GM19023 (cell line): ENCODE results near the gene TAL1.

Experiments
- ATAC-seq: cut with Tn5 transposase; IDR thresholded peaks from one replicate; pipeline ENCODE4 v1.9.1; 2021; ENCODE audit warnings: mild to moderate bottlenecking, moderate library complexity; ENCODE audit not compliant: unreplicated experiment

TAL1 gene

GRCh38 chr1:47229886-47230691, 1.9 kb downstream of the TAL1 start:
- ATAC-seq: no peak

GRCh38 chr1:47229031-47229885, 2.8 kb downstream of the TAL1 start:
- ATAC-seq: no peak

DNA sequence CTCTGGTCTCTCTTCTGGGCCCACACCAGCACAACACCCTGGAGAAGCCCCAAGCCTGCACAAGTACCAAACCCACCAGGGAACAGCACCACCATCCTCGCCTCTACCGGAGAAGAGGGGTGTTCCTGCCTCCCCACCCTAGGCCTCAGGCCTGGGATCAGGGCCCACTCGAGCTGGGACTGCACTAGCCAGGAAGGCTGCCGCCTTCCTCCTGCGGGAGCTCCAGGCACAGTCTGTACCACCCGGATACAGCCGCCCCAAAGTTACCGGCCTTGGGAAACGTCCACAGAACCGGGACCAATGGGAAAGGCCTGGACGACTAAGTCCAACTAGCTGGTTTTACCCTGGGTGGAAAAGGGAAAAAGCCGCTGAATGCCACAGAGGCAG, 3.4 kb downstream of the TAL1 start:
- ATAC-seq: no peak

GRCh38 chr1:47227341-47228232, 4.4 kb downstream of the TAL1 start:
- no peak for ATAC-seq

GRCh38 chr1:47226839-47227215, 5.2 kb downstream of the TAL1 start:
- ATAC-seq: no peak

DNA sequence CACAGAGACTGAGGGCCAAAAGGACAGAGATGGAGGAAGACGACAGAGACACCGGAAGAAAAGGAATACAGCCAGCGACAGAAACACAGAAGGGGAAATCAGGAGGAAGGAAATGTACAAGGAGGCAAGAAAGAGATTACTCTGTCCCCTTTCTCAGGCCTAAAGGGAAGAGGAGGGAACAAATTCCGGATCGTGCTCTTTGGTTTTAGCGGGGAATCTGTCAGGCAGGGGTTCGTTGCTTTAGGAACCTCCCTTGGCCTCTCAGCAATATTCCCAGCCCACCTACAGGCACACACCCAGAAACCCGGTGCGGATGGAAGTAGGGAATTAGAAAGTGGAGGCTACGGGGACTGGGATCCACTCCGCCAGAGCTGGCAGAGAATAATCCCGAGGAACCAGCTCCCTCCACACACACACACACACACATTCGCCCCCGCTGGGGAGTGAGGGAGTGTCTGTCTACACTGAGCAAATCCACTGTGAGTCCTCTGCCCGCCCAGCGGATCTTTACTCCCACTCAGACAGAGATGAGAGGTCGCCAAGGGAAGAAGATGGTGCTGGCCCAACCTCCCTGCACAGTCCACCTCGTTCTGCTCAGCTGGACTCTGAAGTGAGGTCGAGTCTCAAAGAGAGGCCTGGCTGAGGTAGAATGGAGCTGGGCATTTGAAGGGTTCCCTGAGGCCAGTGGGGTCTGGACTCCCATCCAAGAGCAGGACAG, 5.7 kb downstream of the TAL1 start:
- ATAC-seq: no peak

- no peak for ATAC-seq
These were observed 6.5 kb downstream of the TAL1 start for GRCh38 chr1:47225430-47226100.

DNA sequence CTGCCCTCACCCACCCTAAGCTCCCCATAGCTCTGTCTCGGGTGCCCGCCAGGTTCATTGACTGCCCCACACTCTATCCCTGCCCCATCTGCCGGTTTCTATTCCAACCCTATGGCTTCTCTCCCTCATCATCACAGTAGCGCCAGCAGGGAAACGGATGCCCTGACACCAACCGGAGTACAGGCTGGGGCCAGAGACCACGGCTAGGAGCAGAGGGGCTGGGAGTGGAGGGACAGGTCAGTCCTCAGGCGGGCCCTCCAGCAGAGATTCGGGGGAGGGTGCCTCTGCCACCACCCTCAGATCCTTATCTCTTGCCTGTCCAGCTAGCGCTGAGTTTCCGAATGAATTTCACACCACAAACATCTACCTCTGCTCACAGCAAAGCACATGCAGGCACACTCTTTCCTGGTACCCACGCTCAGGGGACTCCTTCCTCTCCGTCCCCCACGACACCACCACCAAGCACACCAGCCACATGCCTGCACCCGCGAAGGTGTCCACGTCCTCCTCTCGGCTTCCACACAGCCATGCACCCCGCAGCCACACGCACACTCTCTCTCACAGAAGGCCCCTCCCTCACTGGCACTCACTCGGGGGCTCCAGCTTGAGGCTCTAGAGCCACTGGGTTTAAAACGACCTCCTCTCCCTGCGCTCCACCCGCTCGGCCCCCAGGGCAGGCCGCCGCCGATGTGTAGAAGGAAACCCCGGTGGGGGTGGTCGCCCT, 7.2 kb downstream of the TAL1 start:
- ATAC-seq: no peak

DNA sequence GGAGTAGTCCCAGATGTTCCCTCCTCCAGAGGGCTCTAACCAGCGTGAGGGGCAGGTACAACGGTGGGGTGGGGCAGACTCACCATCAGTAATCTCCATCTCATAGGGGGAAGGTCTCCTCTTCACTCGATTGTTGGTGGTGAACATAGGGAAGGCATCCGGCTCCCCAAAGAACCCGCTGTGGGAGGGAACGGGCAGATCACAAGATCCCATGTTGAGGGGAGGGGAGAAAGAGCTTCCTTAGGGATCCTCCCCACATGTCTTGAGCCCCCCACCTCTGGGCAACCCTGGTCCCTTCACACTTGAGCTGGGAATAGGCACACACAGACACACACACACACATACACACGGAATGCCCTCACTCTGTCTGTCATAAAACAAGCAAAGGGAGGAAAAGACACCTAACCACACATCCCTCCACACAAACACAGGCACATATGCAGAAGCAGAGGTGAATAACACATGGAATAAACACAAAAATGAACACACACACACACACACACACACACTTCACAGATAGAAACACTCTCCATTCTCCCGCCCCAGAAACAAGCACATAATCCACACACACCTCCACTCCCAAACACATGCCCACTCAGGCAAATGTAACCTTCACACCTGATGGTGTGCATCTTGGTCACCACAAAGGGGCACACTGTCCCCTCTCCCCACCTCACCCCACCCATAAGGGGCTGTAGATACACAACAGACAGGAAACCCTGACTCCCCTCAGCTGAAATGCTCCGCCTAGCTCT, 7.9 kb downstream of the TAL1 start:
- no peak for ATAC-seq

DNA sequence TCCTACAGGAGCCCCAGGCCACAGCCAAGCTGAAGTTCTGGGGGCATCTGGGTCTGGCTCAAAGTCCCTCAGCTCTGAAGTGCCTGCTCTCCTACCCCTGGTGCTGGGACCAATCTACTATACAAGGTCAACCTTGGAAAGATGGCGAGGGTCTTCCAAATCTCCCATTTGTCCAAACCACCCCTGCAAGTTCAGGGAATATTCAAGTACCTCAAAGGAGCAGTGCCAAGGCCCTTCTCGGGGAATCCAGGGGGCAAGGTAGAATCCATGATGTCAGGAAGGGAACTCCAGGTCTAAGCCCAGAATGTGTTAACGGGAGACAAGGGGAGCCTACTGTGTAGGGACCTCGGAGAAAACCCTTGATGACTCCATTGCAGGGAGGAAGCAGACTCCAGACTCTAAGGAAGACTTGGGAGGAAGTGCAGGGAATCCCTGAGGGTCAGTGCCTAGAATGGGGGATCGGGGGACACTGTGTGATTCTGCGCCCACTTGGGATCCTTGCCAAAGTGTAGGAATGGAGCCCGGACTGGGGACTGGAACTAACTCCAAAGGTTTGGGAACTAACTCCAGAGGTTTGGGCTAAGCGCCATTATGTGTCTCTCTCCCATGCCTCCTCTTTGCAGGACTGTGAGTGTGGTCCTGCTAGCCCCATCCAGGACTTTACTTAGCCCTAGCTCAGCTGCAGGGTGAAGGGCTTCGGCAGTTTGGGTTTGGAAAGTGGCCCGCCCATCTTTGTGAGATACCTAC, 8.7 kb downstream of the TAL1 start:
- ATAC-seq: no peak

DNA sequence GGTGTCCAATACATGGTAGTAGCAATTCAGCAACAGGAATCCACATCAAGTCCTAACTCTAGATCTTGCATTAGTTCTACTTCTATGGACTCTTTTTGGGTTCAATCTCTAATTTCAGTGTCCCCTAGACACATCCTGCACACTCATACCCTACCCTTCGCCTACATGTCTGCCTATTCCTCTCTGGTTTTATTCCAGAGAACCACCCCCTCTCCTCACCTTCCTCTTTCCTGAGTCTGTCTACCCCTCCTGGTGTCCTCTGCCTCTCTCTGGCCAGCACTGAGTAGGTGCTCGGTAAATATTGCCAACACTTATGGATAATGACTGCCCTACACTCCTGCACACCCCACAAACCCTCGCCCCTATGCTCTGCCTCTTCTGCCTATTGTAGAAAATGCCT, 9.5 kb downstream of the TAL1 start:
- ATAC-seq: no peak

DNA sequence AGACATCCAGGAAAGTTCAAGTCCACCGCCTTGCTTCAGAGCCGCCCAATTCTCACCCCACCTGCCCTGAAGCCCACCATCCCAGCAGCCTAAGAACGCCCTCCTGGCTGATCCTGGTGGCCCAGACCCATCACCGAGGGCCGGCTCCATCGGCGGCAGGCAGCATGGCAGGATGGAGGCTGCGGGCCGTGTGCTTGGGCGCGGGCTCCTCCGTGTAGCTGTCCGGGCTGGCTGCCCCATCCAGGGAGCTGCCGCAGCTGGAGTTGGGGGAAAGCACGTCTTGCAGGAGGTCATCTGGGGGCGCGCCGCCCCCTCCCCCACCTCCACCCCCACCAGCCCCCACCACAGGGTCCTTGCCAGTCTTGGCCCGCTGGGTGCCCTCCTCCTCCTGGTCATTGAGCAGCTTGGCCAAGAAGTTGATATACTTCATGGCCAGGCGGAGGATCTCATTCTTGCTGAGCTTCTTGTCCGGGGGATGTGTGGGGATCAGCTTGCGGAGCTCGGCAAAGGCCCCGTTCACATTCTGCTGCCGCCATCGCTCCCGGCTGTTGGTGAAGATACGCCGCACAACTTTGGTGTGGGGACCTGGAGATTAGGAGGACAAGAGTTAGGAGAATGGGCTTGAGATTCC, 12.3 kb downstream of the TAL1 start:
- ATAC-seq: no peak

DNA sequence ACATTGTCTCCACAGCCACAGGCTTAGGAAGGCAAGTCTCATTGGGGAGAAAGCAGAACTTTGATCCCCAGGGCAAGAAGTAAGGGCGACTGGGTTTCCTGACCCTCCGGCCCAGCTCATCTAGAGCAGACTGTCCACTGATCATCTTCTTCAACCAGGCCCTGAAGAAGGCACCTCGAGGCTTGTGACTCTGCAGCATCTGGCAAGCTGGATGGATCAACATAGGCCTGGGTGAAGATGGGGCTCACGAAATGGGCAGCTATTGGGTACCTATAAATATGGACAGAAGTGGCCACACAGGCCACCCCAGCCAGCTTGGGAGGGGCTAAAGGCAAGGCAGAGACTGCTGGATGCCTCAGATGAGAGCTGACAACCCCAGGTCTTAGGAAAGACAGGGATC, 13.0 kb downstream of the TAL1 start:
- ATAC-seq: no peak

DNA sequence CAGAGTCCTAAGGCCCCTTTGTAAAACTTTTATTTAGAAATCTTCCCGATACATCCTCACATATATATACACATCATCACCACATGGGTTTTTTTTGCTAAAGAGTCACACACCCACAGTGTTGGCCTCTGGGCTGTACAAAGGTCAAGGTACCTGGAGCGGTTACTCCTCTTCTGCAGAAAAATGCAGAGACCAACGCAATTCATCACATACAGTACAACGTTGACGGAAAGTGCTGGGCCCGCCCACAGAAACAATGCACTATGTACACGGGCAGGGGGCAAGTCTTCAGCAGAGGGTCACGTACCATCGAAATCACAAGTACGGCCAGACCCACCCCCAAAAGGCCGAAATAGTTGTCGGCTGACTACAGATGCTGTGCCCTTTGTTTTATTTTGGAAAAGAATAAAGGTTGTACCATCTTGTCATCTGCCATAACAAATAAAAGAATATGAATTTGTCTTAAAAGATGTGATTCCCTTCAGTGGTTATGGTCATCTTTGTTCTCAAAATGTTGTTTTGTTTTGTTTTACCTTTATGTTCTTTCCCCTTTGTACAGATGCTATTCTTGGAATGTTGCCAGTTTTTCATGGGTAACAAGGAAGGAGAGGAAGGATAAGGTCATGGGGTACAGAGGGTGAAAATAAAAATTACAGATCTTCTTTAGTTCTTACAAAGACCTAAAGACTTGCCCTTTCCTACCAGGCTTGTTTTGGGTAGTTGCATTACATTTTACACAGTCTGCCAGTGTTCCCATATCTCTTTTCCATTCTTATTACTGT, 15.6 kb downstream of the TAL1 start:
- ATAC-seq: no peak

DNA sequence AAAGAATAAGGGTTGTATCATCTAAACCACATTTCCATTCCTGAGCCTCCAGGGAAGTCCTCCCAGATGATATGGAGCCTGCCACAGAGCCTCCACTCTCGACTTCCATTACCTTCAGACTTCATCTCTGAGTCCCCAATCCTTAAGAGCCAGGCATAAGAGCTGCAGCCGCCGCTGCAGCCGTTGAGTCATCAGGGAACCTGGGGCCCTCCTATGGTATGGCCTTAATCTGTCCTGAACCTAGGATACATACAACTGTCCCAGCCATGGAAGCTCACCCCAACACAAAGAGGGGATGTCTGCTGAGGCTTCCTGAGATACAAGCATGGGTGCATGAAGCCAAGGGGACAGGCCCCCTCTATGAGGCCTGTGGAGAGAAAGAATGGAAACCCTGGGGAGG, 16.3 kb downstream of the TAL1 start:
- ATAC-seq: no peak

GRCh38 chr1:47214549-47214948, 17.5 kb downstream of the TAL1 start:
- ATAC-seq: no peak
